ENCODE data around the gene ZDHHC14. TPM values are rescaled to one million over a fixed set of nuclear protein-coding genes. Genes with fewer than 3 reads are reported as not detected.

The ZDHHC14 gene
- total RNA-seq, 1 experiment from 2014 or later, result 1.7 TPM

- H3K14ac ChIP-seq (ENCODE audit: insufficient read depth, low read length), result no peak overlapping the region
- no CpG with 5 or more reads among the region's 16 CpGs for WGBS (ENCODE audit: extremely low coverage, insufficient read length, low lambda C conversion rate)
- no peak overlapping the region for H3K56ac ChIP-seq (ENCODE audit: insufficient read length, low read depth, low read length)
- no peaks in the 10 kb centered on the region for H3K27me3 ChIP-seq (ENCODE audit: insufficient read depth, low read length)
- no peak overlapping the region for H2BK15ac ChIP-seq (ENCODE audit: low read depth, low read length)
- H2AFZ ChIP-seq (ENCODE audit: low read length), result no peak overlapping the region
- Mint-ChIP-seq H3K4me3 (no peak overlapping the region), H3K4me1 (peaks cover 8 to 13% of the 10 kb centered on the region in 2 experiments), H3K9me3 (no peaks in the 10 kb centered on the region), H3K27ac (no peak overlapping the region), H3K36me3 (ENCODE audit: insufficient read depth in 1 of 3, low read depth in 3 of 3) (no peaks in the 10 kb centered on the region; a peak in 1 of 7 replicates), H3K27me3 (ENCODE audit: low read depth) (peaks cover 5% of the 10 kb centered on the region; the same call in 1 of the 2 replicates)
- H3K79me1 ChIP-seq (ENCODE audit: insufficient read depth, low read depth, low read length, poor library complexity, severe bottlenecking), result no peaks in the 10 kb centered on the region
- no peak overlapping the region for H3K4ac ChIP-seq (ENCODE audit: low read depth, low read length)
- DNase-seq, result no peak
- H2BK120ac ChIP-seq (ENCODE audit: low read depth, low read length, poor library complexity, severe bottlenecking), result no peak overlapping the region
- H3K23ac ChIP-seq (ENCODE audit: insufficient read length, low read depth, low read length), result no peak overlapping the region
- H2BK20ac ChIP-seq (ENCODE audit: low read depth, low read length, poor library complexity, severe bottlenecking), result no peak overlapping the region
- H2BK12ac ChIP-seq (ENCODE audit: insufficient read length, low read depth, low read length), result no peak overlapping the region
- H2BK5ac ChIP-seq (ENCODE audit: insufficient read length, low read length), result no peak overlapping the region
- no peak for TF ChIP-seq CTCF (conservative IDR thresholded peaks at IDR 0.05)
- H3K4me1 ChIP-seq (ENCODE audit: insufficient read depth, low read length), result no peaks in the 10 kb centered on the region
- H3K9ac ChIP-seq (ENCODE audit: extremely low read depth, insufficient read length, low read length), result no peak overlapping the region
- H3T11ph ChIP-seq (ENCODE audit: low read length), result no peak overlapping the region
- H3K79me2 ChIP-seq (ENCODE audit: insufficient read depth, low read length), result no peaks in the 10 kb centered on the region
- H3K23me2 ChIP-seq (ENCODE audit: insufficient read length, low read depth, low read length, poor library complexity, severe bottlenecking), result no peaks in the 10 kb centered on the region
- no peaks in the 10 kb centered on the region for H3K9me3 ChIP-seq (ENCODE audit: control insufficient read depth, low read depth, low read length)
- H4K5ac ChIP-seq (ENCODE audit: insufficient read length, low read depth, low read length), result no peak overlapping the region
- no peaks in the 10 kb centered on the region for H4K20me1 ChIP-seq (ENCODE audit: control insufficient read depth, insufficient read depth, insufficient read length)
- no peak overlapping the region for H4K8ac ChIP-seq (replicated peaks; ENCODE audit: insufficient read length, low read depth, low read length)
- no peak overlapping the region for H3K4me2 ChIP-seq (ENCODE audit: insufficient read depth, insufficient read length, low read length)
- no peak overlapping the region for H3K18ac ChIP-seq (ENCODE audit: insufficient read length, low read depth, low read length)
- no peak overlapping the region for H3K27ac ChIP-seq (ENCODE audit: insufficient read length, low read depth, low read length)
- no peak overlapping the region for H4K91ac ChIP-seq (ENCODE audit: insufficient read length, low read depth, low read length)
- H2AK5ac ChIP-seq (ENCODE audit: insufficient read length, low read length), result no peak overlapping the region
Measured at GRCh38 chr6:157653521-157653920, 272.5 kb downstream of the ZDHHC14 start.

All from H9 (cell line).